ENCODE results near the gene IL11RA. TPM values are rescaled to one million over a fixed set of nuclear protein-coding genes. Genes with fewer than 3 reads are reported as not detected.
A peak's percentile ranks its signal among the peaks of the same experiment; 100 is the strongest.

The IL11RA gene
- total RNA-seq, 1 donor from 2014 or later, result 56.5 TPM

DNA sequence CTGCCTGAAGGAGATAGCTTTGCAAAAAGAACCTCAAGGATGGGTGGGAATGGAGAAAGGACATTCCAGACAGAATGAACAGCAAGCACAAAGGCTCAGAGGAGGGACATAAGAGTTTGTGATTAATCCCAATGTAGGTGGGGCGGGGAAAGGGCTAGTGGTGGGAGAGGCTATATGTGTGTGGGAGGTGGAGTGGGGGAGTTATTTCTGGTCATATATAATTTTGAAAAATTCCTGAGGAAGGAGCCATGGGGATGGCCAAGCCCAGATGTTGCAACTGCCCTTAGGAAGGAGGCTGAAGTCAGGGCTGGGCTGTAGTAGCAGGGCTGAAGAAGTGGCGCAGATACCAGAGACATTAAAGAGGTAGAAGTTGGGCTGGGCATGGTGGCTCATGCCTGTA is 23.9 kb downstream of the IL11RA start:
- intact Hi-C loops (cut with micrococcal nuclease), result no loop called here
- Histone ChIP-seq H3K27ac (replicated peaks) (no peak overlapping the region), H3K4me3 (no peak overlapping the region), H3K9me3 (replicated peaks) (no peaks in the 10 kb centered on the region), H3K36me3 (peaks cover 2% of the 10 kb centered on the region), H3K4me1 (no peaks in the 10 kb centered on the region), H3K27me3 (ENCODE audit: low read depth) (no peaks in the 10 kb centered on the region)
- TF ChIP-seq, protein P1, sequence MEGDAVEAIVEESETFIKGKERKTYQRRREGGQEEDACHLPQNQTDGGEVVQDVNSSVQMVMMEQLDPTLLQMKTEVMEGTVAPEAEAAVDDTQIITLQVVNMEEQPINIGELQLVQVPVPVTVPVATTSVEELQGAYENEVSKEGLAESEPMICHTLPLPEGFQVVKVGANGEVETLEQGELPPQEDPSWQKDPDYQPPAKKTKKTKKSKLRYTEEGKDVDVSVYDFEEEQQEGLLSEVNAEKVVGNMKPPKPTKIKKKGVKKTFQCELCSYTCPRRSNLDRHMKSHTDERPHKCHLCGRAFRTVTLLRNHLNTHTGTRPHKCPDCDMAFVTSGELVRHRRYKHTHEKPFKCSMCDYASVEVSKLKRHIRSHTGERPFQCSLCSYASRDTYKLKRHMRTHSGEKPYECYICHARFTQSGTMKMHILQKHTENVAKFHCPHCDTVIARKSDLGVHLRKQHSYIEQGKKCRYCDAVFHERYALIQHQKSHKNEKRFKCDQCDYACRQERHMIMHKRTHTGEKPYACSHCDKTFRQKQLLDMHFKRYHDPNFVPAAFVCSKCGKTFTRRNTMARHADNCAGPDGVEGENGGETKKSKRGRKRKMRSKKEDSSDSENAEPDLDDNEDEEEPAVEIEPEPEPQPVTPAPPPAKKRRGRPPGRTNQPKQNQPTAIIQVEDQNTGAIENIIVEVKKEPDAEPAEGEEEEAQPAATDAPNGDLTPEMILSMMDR (IDR thresholded peaks at IDR 0.05; ENCODE audit: borderline replicate concordance), result no peak
- no peak for DNase-seq

DNA sequence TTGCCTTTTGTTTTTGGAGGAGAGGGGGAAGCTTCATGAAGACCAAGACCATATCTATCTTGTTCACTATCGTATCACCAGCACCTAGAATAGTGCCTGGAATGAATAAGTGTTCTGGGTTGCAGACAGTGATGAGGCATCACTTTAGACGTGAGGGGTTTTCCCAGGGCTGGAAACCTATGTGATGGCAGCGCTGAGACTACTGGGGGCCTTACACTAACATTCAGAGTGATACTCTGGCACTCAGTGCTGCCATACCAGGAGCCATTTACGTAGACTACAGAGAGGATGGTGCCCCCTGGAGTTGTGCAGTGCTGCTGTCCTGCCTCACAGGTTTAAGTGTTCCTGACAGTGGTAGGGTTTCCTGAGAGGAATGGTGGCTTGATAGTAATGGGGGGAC is 32.2 kb downstream of the IL11RA start:
- Histone ChIP-seq H3K9me3 (replicated peaks) (no peaks in the 10 kb centered on the region), H3K27ac (replicated peaks) (no peak overlapping the region), H3K4me3 (no peak overlapping the region), H3K36me3 (peaks cover 9% of the 10 kb centered on the region), H3K4me1 (no peaks in the 10 kb centered on the region), H3K27me3 (ENCODE audit: low read depth) (no peaks in the 10 kb centered on the region)
- TF ChIP-seq, protein P1 (IDR thresholded peaks at IDR 0.05; ENCODE audit: borderline replicate concordance), result no peak
- intact Hi-C loops (cut with micrococcal nuclease), result no loop called here
- DNase-seq, result no peak

DNA sequence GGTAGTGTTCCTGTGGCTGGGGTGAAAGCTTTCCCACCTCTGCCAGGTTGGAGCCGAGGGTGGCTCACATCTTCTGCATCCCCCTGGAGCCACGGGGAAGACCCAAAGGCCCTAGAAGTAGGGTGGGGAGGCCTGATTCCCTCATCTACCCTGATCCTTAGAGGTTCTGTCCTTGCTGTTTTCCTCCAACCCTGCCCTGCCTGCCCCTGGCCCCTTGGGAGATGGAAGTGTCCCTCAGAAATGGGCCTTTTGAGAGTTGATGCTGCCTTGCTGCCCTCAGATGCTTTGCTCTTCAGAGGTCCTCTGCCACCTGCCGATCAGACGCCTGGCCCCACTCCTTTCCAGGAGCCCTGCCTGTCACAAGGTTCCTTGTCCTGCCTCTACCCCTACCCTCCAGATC is 32.8 kb downstream of the IL11RA start:
- H3K4me3 ChIP-seq, result no peak overlapping the region
- H3K4me1 ChIP-seq, result no peaks in the 10 kb centered on the region
- H3K27me3 ChIP-seq (ENCODE audit: low read depth), result no peaks in the 10 kb centered on the region
- peaks cover 9% of the 10 kb centered on the region for H3K36me3 ChIP-seq
- TF ChIP-seq, protein P1 (IDR thresholded peaks at IDR 0.05; ENCODE audit: borderline replicate concordance), result no peak
- intact Hi-C loops (cut with micrococcal nuclease), result no loop called here
- H3K9me3 ChIP-seq (replicated peaks), result no peaks in the 10 kb centered on the region
- no peak for DNase-seq
- no peak overlapping the region for H3K27ac ChIP-seq (replicated peaks)

DNA sequence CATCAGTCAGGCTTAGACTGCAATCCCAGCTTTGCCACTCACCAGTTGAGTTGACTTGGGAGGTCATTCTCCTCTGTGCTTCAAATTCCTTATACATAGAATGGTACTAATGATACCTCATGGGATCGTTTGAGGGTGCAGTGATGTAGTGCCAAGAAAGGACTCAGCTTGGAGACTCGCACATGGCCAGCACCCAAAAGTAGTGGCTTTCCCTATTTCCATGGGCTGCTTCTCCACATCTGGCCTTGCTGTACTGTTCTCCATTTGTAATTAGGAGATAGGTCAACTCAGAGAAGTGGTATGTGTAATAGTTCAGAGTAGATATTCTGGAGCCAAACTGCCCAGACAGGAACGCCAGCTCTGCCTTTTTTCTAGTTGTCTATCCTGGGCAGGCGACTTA is 33.6 kb downstream of the IL11RA start:
- Histone ChIP-seq H3K27ac (replicated peaks) (no peak overlapping the region), H3K4me1 (no peaks in the 10 kb centered on the region), H3K4me3 (no peak overlapping the region), H3K36me3 (peaks cover 9% of the 10 kb centered on the region), H3K9me3 (replicated peaks) (no peaks in the 10 kb centered on the region), H3K27me3 (ENCODE audit: low read depth) (no peaks in the 10 kb centered on the region)
- intact Hi-C loops (cut with micrococcal nuclease), result no loop called here
- TF ChIP-seq, protein P1 (IDR thresholded peaks at IDR 0.05; ENCODE audit: borderline replicate concordance), result no peak
- no peak for DNase-seq

DNA sequence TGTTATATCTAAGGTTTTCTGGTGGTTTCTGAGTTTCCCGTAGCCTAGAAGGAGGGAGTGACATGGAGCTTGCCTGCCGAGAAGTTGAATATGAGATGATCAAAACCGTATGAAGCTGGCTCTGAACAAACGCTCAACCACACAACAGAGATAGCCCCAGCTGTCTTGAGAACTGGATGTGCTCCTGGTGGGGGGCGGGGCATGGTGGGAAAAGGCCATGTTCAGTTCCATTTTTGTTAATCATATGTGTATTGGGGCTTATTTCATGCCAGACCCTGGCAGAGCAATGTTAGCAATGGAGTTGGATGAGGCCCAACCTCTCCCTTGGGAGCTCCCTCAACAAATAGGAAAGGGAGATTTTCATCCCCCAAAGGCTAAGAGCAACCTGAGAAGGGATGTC is 34.2 kb downstream of the IL11RA start:
- H3K9me3 ChIP-seq (replicated peaks), result no peaks in the 10 kb centered on the region
- no peaks in the 10 kb centered on the region for H3K4me1 ChIP-seq
- peaks cover 4% of the 10 kb centered on the region for H3K36me3 ChIP-seq
- intact Hi-C loops (cut with micrococcal nuclease), result no loop called here
- H3K4me3 ChIP-seq, result no peak overlapping the region
- H3K27me3 ChIP-seq (ENCODE audit: low read depth), result no peaks in the 10 kb centered on the region
- peak; percentile 42 for DNase-seq
- no peak overlapping the region for H3K27ac ChIP-seq (replicated peaks)
- TF ChIP-seq, protein P1 (IDR thresholded peaks at IDR 0.05; ENCODE audit: borderline replicate concordance), result no peak

DNA sequence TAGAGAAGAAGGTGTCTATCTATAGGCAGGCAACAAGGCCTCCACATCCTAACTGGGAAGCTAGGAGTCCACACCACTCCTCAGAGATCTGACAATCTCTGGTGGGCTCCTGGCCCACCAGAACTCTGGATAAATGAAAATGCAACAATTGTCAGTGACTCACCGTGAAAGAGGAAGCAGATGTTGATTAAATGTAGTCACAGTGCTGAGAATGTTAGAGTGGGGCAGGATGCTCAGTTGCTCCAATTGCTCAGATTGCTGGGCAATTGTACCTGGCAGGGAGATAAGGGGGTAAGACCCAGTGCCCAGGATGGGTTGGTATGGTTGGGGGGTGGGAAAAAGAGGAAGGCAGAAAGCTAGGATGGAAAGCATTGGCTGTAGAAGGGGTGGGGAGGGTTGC is 34.7 kb downstream of the IL11RA start:
- Histone ChIP-seq H3K36me3 (no peaks in the 10 kb centered on the region), H3K9me3 (replicated peaks) (no peaks in the 10 kb centered on the region), H3K27me3 (ENCODE audit: low read depth) (no peaks in the 10 kb centered on the region), H3K27ac (replicated peaks) (no peak overlapping the region), H3K4me1 (no peaks in the 10 kb centered on the region), H3K4me3 (no peak overlapping the region)
- intact Hi-C loops (cut with micrococcal nuclease), result no loop called here
- no peak for DNase-seq
- TF ChIP-seq, protein P1 (IDR thresholded peaks at IDR 0.05; ENCODE audit: borderline replicate concordance), result no peak

All from left ventricle myocardium inferior (tissue), 1 donor.